GM12878 (cell line): Measurements from ENCODE around the gene SH2D3A. TPM values are rescaled to one million over a fixed set of nuclear protein-coding genes. Genes with fewer than 3 reads are reported as not detected.

Experiments used
- CEBPB ChIP-seq, 2 experiments: fragments of 150-350 bp in 1 of 2; IDR thresholded peaks; 2 replicates each; pipeline ENCODE4 v1.6.1; 2012 to 2014; ENCODE audit warnings: low read depth in 2 of 2, low read length in 2 of 2, borderline replicate concordance in 1 of 2, inconsistent platforms in 1 of 2
- FOS ChIP-seq: IDR thresholded peaks from 3 replicates; pipeline ENCODE4 v1.6.1; 2011; ENCODE audit warnings: borderline replicate concordance; ENCODE audit not compliant: insufficient read length; ENCODE audit errors: extremely low read depth
- LARP7 ChIP-seq: fragments of 450-650 bp; IDR thresholded peaks from 2 replicates; pipeline ENCODE4 v1.6.1; 2017; ENCODE audit warnings: mild to moderate bottlenecking
- NFXL1 ChIP-seq: fragments of 450-650 bp; IDR thresholded peaks from 2 replicates; pipeline ENCODE4 v1.6.1; 2017; ENCODE audit warnings: antibody characterized with exemption, mild to moderate bottlenecking, borderline replicate concordance
- NFYA ChIP-seq: IDR thresholded peaks from 2 replicates; pipeline ENCODE4 v1.6.1; 2011; ENCODE audit warnings: low read depth, mild to moderate bottlenecking, low read length, improper control_type of control experiment, borderline replicate concordance
- POLR2A ChIP-seq: IDR thresholded peaks from 2 replicates; pipeline ENCODE4 v1.6.1; 2011; ENCODE audit warnings: low read depth, mild to moderate bottlenecking, low read length
- SREBF1 ChIP-seq: IDR thresholded peaks from 2 replicates; pipeline ENCODE4 v1.6.1; 2012; ENCODE audit warnings: mild to moderate bottlenecking, low read length
- TCF12 ChIP-seq: IDR thresholded peaks from 2 replicates; pipeline ENCODE4 v1.6.1; 2011; ENCODE audit warnings: low read depth, mild to moderate bottlenecking, low read length
- ZSCAN29 ChIP-seq: fragments of 450-650 bp; IDR thresholded peaks from 2 replicates; pipeline ENCODE4 v1.6.1; 2017; ENCODE audit warnings: mild to moderate bottlenecking, moderate library complexity
- polyA plus RNA-seq, 11 experiments: library from polyadenylated mRNA; depleted of rRNA in 4 of 11; unstranded in 6 of 11; stranded (reverse) in 5 of 11; fragments of >200 nt; fragmentation: Nextera tagmentation in 4 of 11; fragmentation: Illumina TruSeq in 1 of 11; extraction: Ambion mirVana in 4 of 11; extraction: Trizol in 1 of 11; gene quantifications; 1 replicate in 1 of 11; 2 replicates in 10 of 11; pipeline versions ENCODE4 v1.2.1 to v1.2.3, GENCODE V29; 2011 to 2016; ENCODE audit warnings: inconsistent platforms in 2 of 11, missing spikeins in 2 of 11, low read depth in 1 of 11
- total RNA-seq, 4 experiments: library from RNA; depleted of rRNA in 3 of 4; stranded (reverse); fragments of >200 nt in 3 of 4; fragmentation: Illumina TruSeq in 1 of 4; extraction: Trizol in 1 of 4; gene quantifications; 2 replicates each; pipeline versions ENCODE4 v1.2.1 to v1.2.3, GENCODE V29; 2013 to 2021
- TF ChIP-seq, protein P1 (sequence below): fragments of 450-650 bp; formaldehyde crosslinking; IDR thresholded peaks from 2 replicates; pipeline ENCODE4 v1.4.0; 2020; ENCODE audit warnings: mild to moderate bottlenecking, moderate library complexity
- TF ChIP-seq, protein P2 (sequence below): fragments of 450-650 bp; IDR thresholded peaks from 2 replicates; pipeline ENCODE4 v1.6.1; 2017; ENCODE audit warnings: mild to moderate bottlenecking
- TF ChIP-seq, protein P3 (sequence below): IDR thresholded peaks from 2 replicates; pipeline ENCODE4 v1.6.1; 2012; ENCODE audit warnings: mild to moderate bottlenecking, low read depth, low read length
- TF ChIP-seq, protein P4 (sequence below): fragments of 450-650 bp; IDR thresholded peaks from 2 replicates; pipeline ENCODE4 v1.6.1; 2016; ENCODE audit warnings: mild to moderate bottlenecking, moderate library complexity, borderline replicate concordance
- TF ChIP-seq, protein P5 (sequence below): IDR thresholded peaks from 2 replicates; pipeline ENCODE4 v1.6.1; 2012; ENCODE audit warnings: low read length, inconsistent platforms

SH2D3A gene
- total and polyA plus RNA-seq, 10 of the 15 experiments (the other 5 are each of a cell fraction or from before 2014, with no cell fraction given), result 0.77 to 24.4 (median 9.5) TPM

DNA sequence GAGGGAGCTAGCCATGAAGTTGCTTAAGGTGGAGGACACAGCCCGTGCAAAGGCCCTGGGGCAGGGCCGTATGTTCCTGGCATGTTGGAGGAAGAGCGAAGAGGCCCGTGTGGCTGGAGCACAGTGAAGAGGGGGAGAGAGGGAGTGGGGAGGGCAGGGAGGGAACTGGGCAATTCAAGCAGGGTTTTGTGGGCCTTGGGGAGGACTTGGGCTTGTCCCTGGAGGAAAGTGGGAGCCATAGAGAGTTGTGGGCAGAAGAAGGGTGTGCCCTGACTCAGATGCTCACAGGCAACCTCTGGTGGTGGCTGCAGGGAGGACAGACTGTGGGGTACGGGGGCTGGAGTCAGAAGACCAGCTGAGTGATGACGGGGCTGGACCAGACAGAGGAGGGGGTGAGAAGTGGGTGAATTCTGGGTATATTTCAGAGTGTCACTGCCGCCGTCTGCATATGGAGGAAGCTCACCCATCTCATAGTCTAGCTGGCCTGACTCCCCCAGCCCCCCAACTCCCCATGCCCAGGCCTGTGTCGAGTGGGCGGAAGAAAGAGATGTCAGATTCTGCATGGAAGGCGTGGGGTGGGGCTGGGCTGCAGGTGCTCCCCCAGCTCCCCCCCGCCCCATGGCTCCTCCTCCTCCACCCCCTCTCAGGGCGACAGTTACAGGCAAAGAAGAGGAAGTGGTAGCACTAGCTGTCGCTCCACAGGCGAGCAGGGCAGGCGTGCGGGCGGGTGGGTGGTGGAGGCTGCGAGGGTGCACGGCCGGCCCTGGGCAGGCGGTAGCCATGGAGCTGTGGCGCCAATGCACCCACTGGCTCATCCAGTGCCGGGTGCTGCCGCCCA lies 5.0 kb upstream of the SH2D3A start, which contains the start of gene VAV1 (continued):
- no peak for TF ChIP-seq FOS
- TF ChIP-seq NFXL1, result no peak
- TF ChIP-seq LARP7, result no peak
- TF ChIP-seq ZSCAN29, result no peak
- TF ChIP-seq CEBPB (IDR thresholded peaks at IDR 0.05; ENCODE audit: borderline replicate concordance in 1 of 2, low read depth in 2 of 2, low read length in 2 of 2), result no peak
- TF ChIP-seq, protein P1, sequence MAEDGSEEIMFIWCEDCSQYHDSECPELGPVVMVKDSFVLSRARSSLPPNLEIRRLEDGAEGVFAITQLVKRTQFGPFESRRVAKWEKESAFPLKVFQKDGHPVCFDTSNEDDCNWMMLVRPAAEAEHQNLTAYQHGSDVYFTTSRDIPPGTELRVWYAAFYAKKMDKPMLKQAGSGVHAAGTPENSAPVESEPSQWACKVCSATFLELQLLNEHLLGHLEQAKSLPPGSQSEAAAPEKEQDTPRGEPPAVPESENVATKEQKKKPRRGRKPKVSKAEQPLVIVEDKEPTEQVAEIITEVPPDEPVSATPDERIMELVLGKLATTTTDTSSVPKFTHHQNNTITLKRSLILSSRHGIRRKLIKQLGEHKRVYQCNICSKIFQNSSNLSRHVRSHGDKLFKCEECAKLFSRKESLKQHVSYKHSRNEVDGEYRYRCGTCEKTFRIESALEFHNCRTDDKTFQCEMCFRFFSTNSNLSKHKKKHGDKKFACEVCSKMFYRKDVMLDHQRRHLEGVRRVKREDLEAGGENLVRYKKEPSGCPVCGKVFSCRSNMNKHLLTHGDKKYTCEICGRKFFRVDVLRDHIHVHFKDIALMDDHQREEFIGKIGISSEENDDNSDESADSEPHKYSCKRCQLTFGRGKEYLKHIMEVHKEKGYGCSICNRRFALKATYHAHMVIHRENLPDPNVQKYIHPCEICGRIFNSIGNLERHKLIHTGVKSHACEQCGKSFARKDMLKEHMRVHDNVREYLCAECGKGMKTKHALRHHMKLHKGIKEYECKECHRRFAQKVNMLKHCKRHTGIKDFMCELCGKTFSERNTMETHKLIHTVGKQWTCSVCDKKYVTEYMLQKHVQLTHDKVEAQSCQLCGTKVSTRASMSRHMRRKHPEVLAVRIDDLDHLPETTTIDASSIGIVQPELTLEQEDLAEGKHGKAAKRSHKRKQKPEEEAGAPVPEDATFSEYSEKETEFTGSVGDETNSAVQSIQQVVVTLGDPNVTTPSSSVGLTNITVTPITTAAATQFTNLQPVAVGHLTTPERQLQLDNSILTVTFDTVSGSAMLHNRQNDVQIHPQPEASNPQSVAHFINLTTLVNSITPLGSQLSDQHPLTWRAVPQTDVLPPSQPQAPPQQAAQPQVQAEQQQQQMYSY, result no peak
- TF ChIP-seq, protein P2, sequence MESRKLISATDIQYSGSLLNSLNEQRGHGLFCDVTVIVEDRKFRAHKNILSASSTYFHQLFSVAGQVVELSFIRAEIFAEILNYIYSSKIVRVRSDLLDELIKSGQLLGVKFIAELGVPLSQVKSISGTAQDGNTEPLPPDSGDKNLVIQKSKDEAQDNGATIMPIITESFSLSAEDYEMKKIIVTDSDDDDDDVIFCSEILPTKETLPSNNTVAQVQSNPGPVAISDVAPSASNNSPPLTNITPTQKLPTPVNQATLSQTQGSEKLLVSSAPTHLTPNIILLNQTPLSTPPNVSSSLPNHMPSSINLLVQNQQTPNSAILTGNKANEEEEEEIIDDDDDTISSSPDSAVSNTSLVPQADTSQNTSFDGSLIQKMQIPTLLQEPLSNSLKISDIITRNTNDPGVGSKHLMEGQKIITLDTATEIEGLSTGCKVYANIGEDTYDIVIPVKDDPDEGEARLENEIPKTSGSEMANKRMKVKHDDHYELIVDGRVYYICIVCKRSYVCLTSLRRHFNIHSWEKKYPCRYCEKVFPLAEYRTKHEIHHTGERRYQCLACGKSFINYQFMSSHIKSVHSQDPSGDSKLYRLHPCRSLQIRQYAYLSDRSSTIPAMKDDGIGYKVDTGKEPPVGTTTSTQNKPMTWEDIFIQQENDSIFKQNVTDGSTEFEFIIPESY, result no peak
- TF ChIP-seq, protein P3, sequence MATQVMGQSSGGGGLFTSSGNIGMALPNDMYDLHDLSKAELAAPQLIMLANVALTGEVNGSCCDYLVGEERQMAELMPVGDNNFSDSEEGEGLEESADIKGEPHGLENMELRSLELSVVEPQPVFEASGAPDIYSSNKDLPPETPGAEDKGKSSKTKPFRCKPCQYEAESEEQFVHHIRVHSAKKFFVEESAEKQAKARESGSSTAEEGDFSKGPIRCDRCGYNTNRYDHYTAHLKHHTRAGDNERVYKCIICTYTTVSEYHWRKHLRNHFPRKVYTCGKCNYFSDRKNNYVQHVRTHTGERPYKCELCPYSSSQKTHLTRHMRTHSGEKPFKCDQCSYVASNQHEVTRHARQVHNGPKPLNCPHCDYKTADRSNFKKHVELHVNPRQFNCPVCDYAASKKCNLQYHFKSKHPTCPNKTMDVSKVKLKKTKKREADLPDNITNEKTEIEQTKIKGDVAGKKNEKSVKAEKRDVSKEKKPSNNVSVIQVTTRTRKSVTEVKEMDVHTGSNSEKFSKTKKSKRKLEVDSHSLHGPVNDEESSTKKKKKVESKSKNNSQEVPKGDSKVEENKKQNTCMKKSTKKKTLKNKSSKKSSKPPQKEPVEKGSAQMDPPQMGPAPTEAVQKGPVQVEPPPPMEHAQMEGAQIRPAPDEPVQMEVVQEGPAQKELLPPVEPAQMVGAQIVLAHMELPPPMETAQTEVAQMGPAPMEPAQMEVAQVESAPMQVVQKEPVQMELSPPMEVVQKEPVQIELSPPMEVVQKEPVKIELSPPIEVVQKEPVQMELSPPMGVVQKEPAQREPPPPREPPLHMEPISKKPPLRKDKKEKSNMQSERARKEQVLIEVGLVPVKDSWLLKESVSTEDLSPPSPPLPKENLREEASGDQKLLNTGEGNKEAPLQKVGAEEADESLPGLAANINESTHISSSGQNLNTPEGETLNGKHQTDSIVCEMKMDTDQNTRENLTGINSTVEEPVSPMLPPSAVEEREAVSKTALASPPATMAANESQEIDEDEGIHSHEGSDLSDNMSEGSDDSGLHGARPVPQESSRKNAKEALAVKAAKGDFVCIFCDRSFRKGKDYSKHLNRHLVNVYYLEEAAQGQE, result no peak
- TF ChIP-seq NFYA, result no peak
- peak; percentile 98 for TF ChIP-seq POLR2A
- TF ChIP-seq, protein P4, sequence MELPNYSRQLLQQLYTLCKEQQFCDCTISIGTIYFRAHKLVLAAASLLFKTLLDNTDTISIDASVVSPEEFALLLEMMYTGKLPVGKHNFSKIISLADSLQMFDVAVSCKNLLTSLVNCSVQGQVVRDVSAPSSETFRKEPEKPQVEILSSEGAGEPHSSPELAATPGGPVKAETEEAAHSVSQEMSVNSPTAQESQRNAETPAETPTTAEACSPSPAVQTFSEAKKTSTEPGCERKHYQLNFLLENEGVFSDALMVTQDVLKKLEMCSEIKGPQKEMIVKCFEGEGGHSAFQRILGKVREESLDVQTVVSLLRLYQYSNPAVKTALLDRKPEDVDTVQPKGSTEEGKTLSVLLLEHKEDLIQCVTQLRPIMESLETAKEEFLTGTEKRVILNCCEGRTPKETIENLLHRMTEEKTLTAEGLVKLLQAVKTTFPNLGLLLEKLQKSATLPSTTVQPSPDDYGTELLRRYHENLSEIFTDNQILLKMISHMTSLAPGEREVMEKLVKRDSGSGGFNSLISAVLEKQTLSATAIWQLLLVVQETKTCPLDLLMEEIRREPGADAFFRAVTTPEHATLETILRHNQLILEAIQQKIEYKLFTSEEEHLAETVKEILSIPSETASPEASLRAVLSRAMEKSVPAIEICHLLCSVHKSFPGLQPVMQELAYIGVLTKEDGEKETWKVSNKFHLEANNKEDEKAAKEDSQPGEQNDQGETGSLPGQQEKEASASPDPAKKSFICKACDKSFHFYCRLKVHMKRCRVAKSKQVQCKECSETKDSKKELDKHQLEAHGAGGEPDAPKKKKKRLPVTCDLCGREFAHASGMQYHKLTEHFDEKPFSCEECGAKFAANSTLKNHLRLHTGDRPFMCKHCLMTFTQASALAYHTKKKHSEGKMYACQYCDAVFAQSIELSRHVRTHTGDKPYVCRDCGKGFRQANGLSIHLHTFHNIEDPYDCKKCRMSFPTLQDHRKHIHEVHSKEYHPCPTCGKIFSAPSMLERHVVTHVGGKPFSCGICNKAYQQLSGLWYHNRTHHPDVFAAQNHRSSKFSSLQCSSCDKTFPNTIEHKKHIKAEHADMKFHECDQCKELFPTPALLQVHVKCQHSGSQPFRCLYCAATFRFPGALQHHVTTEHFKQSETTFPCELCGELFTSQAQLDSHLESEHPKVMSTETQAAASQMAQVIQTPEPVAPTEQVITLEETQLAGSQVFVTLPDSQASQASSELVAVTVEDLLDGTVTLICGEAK, result no peak
- TF ChIP-seq, protein P5, sequence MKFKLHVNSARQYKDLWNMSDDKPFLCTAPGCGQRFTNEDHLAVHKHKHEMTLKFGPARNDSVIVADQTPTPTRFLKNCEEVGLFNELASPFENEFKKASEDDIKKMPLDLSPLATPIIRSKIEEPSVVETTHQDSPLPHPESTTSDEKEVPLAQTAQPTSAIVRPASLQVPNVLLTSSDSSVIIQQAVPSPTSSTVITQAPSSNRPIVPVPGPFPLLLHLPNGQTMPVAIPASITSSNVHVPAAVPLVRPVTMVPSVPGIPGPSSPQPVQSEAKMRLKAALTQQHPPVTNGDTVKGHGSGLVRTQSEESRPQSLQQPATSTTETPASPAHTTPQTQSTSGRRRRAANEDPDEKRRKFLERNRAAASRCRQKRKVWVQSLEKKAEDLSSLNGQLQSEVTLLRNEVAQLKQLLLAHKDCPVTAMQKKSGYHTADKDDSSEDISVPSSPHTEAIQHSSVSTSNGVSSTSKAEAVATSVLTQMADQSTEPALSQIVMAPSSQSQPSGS, result no peak
- TF ChIP-seq TCF12, result 0 out of 2 replicates have a peak, but pooled peaks have one; percentile 31
- TF ChIP-seq SREBF1, result no peak
